ENCODE results near the gene LMF1. TPM values are rescaled to one million over a fixed set of nuclear protein-coding genes. Genes with fewer than 3 reads are reported as not detected.
"Not testable (repeated sequence)": the region's sequence is repeated elsewhere in the genome, so short reads cannot be mapped to it uniquely, and the experiment has no call there.

Gene LMF1
- total and polyA plus RNA-seq, 8 donors, result 7.6 to 121 (median 15.8) TPM

DNA sequence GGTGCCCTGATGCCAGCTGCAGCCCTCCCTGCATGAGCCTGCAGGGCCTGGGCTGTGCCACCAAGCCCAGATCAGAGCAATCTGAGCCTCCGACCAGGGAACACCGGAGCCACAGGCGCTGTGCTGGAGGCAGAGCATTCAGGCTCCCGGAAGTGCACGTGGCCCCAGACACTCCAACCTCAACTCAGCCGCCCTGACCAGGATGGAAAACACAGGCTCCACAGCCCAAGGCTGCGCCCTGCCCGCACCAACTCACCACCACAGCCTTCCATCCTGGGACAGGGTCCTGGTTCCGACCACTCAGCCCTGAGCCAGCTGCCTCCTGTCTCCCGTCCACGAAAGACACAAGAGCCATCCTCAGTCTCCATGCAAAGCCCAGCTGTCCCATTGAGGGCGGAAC lies 18.5 kb downstream of the LMF1 start:
- Histone ChIP-seq H3K27me3 (no peaks in the 10 kb centered on the region), H3K4me3 (no peak overlapping the region), H3K36me3 (peaks cover 5 to 33% (median 31%) of the 10 kb centered on the region in 4 donors), H3K4me1 (no peaks in the 10 kb centered on the region), H3K27ac (no peak overlapping the region), H3K9me3 (peaks cover 0 to 1% (median 0%) of the 10 kb centered on the region in 4 donors)
- TF ChIP-seq POLR2AphosphoS5 (IDR thresholded peaks at IDR 0.05) (no peak), EP300 (IDR thresholded peaks at IDR 0.05) (no peak), POLR2A (IDR thresholded peaks at IDR 0.05) (no peak)
- TF ChIP-seq, protein P1, sequence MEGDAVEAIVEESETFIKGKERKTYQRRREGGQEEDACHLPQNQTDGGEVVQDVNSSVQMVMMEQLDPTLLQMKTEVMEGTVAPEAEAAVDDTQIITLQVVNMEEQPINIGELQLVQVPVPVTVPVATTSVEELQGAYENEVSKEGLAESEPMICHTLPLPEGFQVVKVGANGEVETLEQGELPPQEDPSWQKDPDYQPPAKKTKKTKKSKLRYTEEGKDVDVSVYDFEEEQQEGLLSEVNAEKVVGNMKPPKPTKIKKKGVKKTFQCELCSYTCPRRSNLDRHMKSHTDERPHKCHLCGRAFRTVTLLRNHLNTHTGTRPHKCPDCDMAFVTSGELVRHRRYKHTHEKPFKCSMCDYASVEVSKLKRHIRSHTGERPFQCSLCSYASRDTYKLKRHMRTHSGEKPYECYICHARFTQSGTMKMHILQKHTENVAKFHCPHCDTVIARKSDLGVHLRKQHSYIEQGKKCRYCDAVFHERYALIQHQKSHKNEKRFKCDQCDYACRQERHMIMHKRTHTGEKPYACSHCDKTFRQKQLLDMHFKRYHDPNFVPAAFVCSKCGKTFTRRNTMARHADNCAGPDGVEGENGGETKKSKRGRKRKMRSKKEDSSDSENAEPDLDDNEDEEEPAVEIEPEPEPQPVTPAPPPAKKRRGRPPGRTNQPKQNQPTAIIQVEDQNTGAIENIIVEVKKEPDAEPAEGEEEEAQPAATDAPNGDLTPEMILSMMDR (IDR thresholded peaks at IDR 0.05), result no peak
- intact Hi-C loops (cut with DNase I; ENCODE audit: low total_unique reads), result no loop called here
- WGBS, 5 donors, result 89 to 97% (median 96%) methylated on average over 7 to 12 of the region's 12 CpGs
- DNase-seq, result no peak

DNA sequence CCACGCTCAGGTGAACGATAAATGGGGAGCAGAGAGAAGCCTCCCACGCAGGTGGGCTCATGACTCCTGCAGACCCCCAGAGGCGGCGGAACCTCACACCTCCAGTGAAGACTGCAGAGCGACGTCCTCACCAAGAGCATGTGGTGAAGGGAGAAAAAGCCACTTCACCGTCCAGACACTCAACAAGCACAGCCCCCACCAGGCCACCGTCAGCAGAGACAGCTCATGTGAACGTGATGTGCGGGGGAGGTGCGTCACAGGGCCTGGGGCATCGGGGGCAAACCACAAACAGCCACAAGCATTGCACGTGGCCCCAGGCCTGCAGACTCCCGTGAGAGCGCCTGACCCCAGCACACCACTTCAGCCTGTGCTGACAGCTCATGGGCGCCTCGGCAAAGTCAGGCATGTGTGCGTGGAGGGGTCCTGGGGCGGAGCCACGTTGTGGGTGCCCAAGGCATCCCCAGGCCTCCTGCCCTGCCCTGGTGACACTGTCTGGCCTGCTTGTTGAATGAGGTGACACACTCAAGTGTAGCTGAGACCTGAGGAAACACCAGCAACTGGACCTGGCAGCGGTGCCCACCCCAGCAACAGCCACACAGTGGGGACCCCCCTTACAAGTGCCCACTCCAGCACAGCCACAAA lies 19.0 kb downstream of the LMF1 start:
- Histone ChIP-seq H3K27ac (no peak overlapping the region), H3K9me3 (no peaks in the 10 kb centered on the region), H3K36me3 (peaks cover 5 to 39% (median 36%) of the 10 kb centered on the region in 4 donors), H3K4me3 (no peak overlapping the region), H3K27me3 (no peaks in the 10 kb centered on the region), H3K4me1 (no peaks in the 10 kb centered on the region)
- TF ChIP-seq POLR2A (IDR thresholded peaks at IDR 0.05) (no peak), EP300 (IDR thresholded peaks at IDR 0.05) (no peak), POLR2AphosphoS5 (IDR thresholded peaks at IDR 0.05) (no peak)
- TF ChIP-seq, protein P1 (IDR thresholded peaks at IDR 0.05), result no peak
- intact Hi-C loops (cut with DNase I; ENCODE audit: low total_unique reads), result no loop called here
- no peak for DNase-seq
- 85 to 94% (median 90%) methylated on average over 14 to 22 of the region's 22 CpGs for WGBS, 5 donors

DNA sequence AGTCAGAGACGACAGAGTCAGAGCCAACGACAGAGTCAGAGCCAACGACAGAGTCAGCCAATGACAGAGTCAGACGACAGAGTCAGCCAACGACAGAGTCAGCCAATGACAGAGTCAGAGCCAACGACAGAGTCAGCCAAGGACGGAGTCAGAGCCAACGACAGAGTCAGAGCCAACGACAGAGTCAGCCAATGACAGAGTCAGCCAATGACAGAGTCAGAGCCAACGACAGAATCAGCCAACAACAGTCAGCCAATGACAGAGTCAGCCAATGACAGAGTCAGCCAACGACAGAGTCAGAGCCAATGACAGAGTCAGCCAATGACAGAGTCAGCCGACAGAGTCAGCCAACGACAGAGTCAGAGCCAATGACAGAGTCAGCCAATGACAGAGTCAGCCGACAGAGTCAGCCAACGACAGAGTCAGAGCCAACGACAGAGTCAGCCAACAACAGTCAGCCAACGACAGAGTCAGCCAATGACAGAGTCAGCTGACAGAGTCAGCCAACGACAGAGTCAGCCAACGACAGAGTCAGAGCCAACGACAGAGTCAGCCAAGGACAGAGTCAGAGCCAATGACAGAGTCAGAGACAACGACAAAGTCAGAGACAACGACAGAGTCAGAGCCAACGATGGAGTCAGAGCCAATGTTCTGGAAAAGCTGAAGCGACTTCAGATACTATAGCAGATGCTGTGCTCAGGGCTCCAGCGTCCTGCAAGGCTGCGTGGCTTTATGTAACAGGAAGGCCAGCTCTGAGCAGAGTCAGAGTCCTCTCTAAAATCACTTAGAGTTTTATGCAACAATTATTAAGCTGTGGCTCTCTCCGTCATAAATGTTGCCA lies 19.8 kb downstream of the LMF1 start:
- H3K27ac ChIP-seq; H3K4me3 ChIP-seq; H3K9me3 ChIP-seq; intact Hi-C loops (cut with DNase I; ENCODE audit: low total_unique reads); DNase-seq; H3K27me3 ChIP-seq; H3K4me1 ChIP-seq: not testable (repeated sequence)
- WGBS, 5 donors, result 76 to 88% (median 82%) methylated on average over 25 to 27 of the region's 27 CpGs
- peaks cover 5 to 47% (median 44%) of the 10 kb centered on the region in 4 donors for H3K36me3 ChIP-seq

DNA sequence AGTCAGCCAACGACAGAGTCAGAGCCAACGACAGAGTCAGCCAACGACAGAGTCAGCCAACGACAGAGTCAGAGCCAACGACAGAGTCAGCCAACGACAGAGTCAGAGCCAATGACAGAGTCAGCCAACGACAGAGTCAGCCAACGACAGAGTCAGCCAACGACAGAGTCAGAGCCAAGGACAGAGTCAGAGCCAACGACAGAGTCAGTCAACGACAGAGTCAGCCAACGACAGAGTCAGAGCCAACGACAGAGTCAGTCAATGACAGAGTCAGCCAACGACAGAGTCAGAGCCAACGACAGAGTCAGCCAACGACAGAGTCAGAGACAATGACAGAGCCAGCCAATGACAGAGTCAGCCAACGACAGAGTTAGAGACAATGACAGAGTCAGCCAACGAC lies 22.0 kb downstream of the LMF1 start:
- H3K27me3 ChIP-seq; H3K27ac ChIP-seq; H3K9me3 ChIP-seq; H3K4me1 ChIP-seq; H3K4me3 ChIP-seq; intact Hi-C loops (cut with DNase I; ENCODE audit: low total_unique reads); DNase-seq: not testable (repeated sequence)
- 76 to 89% (median 86%) methylated on average over 10 to 18 of the region's 18 CpGs for WGBS, 5 donors
- H3K36me3 ChIP-seq, result peaks cover 0 to 55% (median 49%) of the 10 kb centered on the region in 4 donors

DNA sequence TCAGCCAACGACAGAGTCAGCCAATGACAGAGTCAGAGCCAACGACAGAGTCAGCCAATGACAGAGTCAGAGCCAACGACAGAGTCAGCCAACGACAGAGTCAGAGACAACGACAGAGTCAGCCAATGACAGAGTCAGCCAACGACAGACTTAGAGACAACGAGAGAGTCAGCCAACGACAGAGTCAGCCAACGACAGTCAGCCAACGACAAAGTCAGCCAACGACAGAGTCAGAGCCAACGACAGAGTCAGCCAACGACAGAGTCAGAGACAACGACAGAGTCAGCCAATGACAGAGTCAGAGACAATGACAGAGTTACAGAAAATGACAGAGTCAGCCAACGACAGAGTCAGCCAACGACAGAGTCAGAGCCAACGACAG lies 22.9 kb downstream of the LMF1 start:
- H3K4me1 ChIP-seq; H3K9me3 ChIP-seq; H3K4me3 ChIP-seq; intact Hi-C loops (cut with DNase I; ENCODE audit: low total_unique reads); H3K27ac ChIP-seq; DNase-seq; H3K27me3 ChIP-seq: not testable (repeated sequence)
- WGBS, 5 donors, result 82 to 90% (median 88%) methylated on average over 17 of the region's 17 CpGs
- H3K36me3 ChIP-seq, result peaks cover 0 to 55% (median 49%) of the 10 kb centered on the region in 4 donors
